Measurements from ENCODE around the gene GUSB. TPM values are rescaled to one million over a fixed set of nuclear protein-coding genes. Genes with fewer than 3 reads are reported as not detected.
"Not testable (repeated sequence)": the region's sequence is repeated elsewhere in the genome, so short reads cannot be mapped to it uniquely, and the experiment has no call there.

GUSB gene
- polyA plus RNA-seq, 1 of the 3 experiments (the other 2 are of a cell fraction): 96.9 TPM

GRCh38 chr7:65946904-65947303 lies 35.1 kb downstream of the GUSB start:
- H3K9ac ChIP-seq: no peak overlapping the region
- CTCF ChIA-PET: no interaction called here
- no peaks in the 10 kb centered on the region for H3K9me2 ChIP-seq
- H3K4me2 ChIP-seq: no peak overlapping the region
- H3F3A ChIP-seq (replicated peaks; ENCODE audit: insufficient read depth): no peaks in the 10 kb centered on the region
- peaks cover 13% of the 10 kb centered on the region for H3K79me2 ChIP-seq (ENCODE audit: insufficient read depth)
- H4K20me1 ChIP-seq (ENCODE audit: insufficient read depth): no peaks in the 10 kb centered on the region
- no peak overlapping the region for H3K4me3 ChIP-seq (ENCODE audit: low read depth in 2 of 2, low read length in 1 of 2)
- no peak for DNase-seq
- H3K27me3 ChIP-seq (ENCODE audit: insufficient read depth): no peaks in the 10 kb centered on the region
- H2AFZ ChIP-seq (ENCODE audit: low read depth): no peak overlapping the region
- H3K27ac ChIP-seq (ENCODE audit: low read depth in 2 of 2, low read length in 1 of 2): no peak overlapping the region
- H3K9me3 ChIP-seq: no peaks in the 10 kb centered on the region
- no peaks in the 10 kb centered on the region for H3K36me3 ChIP-seq (replicated peaks in 1 of 2; ENCODE audit: control insufficient read depth in 1 of 2, insufficient read depth in 2 of 2, low read length in 1 of 2)
- 89% methylated on average over 4 of the region's 4 CpGs for WGBS (ENCODE audit: low lambda C conversion rate)
- POLR2A ChIA-PET: no interaction called here
- TF ChIP-seq ZBTB33 (IDR thresholded peaks at IDR 0.05; ENCODE audit: borderline replicate concordance, low read depth): no peak
- H3K4me1 ChIP-seq (ENCODE audit: control insufficient read depth in 1 of 2, insufficient read depth in 2 of 2, low read depth in 1 of 2, low read length in 1 of 2): no peaks in the 10 kb centered on the region

GRCh38 chr7:65945787-65946186 lies 36.2 kb downstream of the GUSB start:
- H3K36me3 ChIP-seq (replicated peaks in 1 of 2; ENCODE audit: control insufficient read depth in 1 of 2, insufficient read depth in 2 of 2, low read length in 1 of 2); H3K4me1 ChIP-seq (ENCODE audit: control insufficient read depth in 1 of 2, insufficient read depth in 2 of 2, low read depth in 1 of 2, low read length in 1 of 2); POLR2A ChIA-PET; DNase-seq; H3K27me3 ChIP-seq (ENCODE audit: insufficient read depth); H3K9ac ChIP-seq; H3K9me2 ChIP-seq; H4K20me1 ChIP-seq (ENCODE audit: insufficient read depth); H2AFZ ChIP-seq (ENCODE audit: low read depth); H3F3A ChIP-seq (replicated peaks; ENCODE audit: insufficient read depth); H3K9me3 ChIP-seq; H3K4me3 ChIP-seq (ENCODE audit: low read depth in 2 of 2, low read length in 1 of 2); H3K4me2 ChIP-seq; CTCF ChIA-PET; H3K27ac ChIP-seq (ENCODE audit: low read depth in 2 of 2, low read length in 1 of 2): not testable (repeated sequence)
- WGBS (ENCODE audit: low lambda C conversion rate): 56% methylated on average over 1 of the region's 5 CpGs
- H3K79me2 ChIP-seq (ENCODE audit: insufficient read depth): peaks cover 12% of the 10 kb centered on the region

- 82% methylated on average over 7 of the region's 7 CpGs for WGBS (ENCODE audit: low lambda C conversion rate)
- Histone ChIP-seq H3K4me1 (ENCODE audit: control insufficient read depth in 1 of 2, insufficient read depth in 2 of 2, low read depth in 1 of 2, low read length in 1 of 2) (peaks cover 0 to 10% of the 10 kb centered on the region in 2 experiments; a peak in 1 of 4 replicates), H3K27me3 (ENCODE audit: insufficient read depth) (no peaks in the 10 kb centered on the region), H3K4me2 (0 out of 2 replicates have a peak overlapping the region, but pooled peaks have one; percentile 33), H3F3A (replicated peaks; ENCODE audit: insufficient read depth) (no peaks in the 10 kb centered on the region), H3K9me3 (no peaks in the 10 kb centered on the region), H3K79me2 (ENCODE audit: insufficient read depth) (peaks cover 76% of the 10 kb centered on the region), H3K27ac (ENCODE audit: low read depth in 2 of 2, low read length in 1 of 2) (0 out of 4 replicates have a peak overlapping the region, but pooled peaks of 1 of the 2 experiments have one; percentile 7), H4K20me1 (ENCODE audit: insufficient read depth) (no peaks in the 10 kb centered on the region), H3K9ac (no peak overlapping the region), H3K36me3 (replicated peaks in 1 of 2; ENCODE audit: control insufficient read depth in 1 of 2, insufficient read depth in 2 of 2, low read length in 1 of 2) (peaks cover 0 to 3% of the 10 kb centered on the region in 2 experiments), H3K4me3 (ENCODE audit: low read depth in 2 of 2, low read length in 1 of 2) (no peak overlapping the region), H3K9me2 (no peaks in the 10 kb centered on the region), H2AFZ (ENCODE audit: low read depth) (no peak overlapping the region)
- no peak for DNase-seq
- TF ChIP-seq FOSL2 (IDR thresholded peaks at IDR 0.05; ENCODE audit: borderline replicate concordance, low read depth) (peak; percentile 58; the same call in 1 of the 2 replicates), TCF12 (IDR thresholded peaks at IDR 0.05) (peak; percentile 32; the same call in 1 of the 2 replicates), MAX (IDR thresholded peaks at IDR 0.05; ENCODE audit: low read depth) (peak; percentile 33; the same call in 1 of the 2 replicates), JUND (IDR thresholded peaks at IDR 0.05) (peak; percentile 56), RAD21 (IDR thresholded peaks at IDR 0.05; ENCODE audit: low read length) (no peak), CHD2 (IDR thresholded peaks at IDR 0.05; ENCODE audit: low read length, partially characterized antibody) (no peak)
- ChIA-PET POLR2A (no interaction called here), CTCF (no interaction called here)
Observed at GRCh38 chr7:65938336-65938895, 43.6 kb downstream of the GUSB start.
